H1 (cell line): ENCODE data around the gene PRR35.

Source experiments
- ASH2L ChIP-seq: fragments of 200-600, 300-600 bp; sonication (generic); IDR thresholded peaks from one replicate; pipeline ENCODE4 v1.7.1; 2017; ENCODE audit warnings: low read length
- BCL11A ChIP-seq, 2 experiments: IDR thresholded peaks; one replicate each; pipeline ENCODE4 v1.6.1; 2011; ENCODE audit warnings: low read depth in 2 of 2, low read length in 2 of 2, mild to moderate bottlenecking in 2 of 2
- CBX5 ChIP-seq: fragments of 300-800, 300-1000 bp; sonication (generic); IDR thresholded peaks from 2 replicates; pipeline ENCODE4 v1.7.1; 2016; ENCODE audit warnings: antibody characterized with exemption, low read length, low read depth
- CHD1 ChIP-seq: IDR thresholded peaks from 2 replicates; pipeline ENCODE4 v1.6.1; 2012; ENCODE audit warnings: low read depth, low read length, improper control_type of control experiment
- EGR1 ChIP-seq: IDR thresholded peaks from 2 replicates; pipeline ENCODE4 v1.6.1; 2011; ENCODE audit warnings: low read depth, low read length, borderline replicate concordance
- MAFK ChIP-seq: IDR thresholded peaks from 2 replicates; pipeline ENCODE4 v1.6.1; 2012; ENCODE audit warnings: low read depth, mild to moderate bottlenecking, improper control_type of control experiment, low read length
- NRF1 ChIP-seq: IDR thresholded peaks from 2 replicates; pipeline ENCODE4 v1.6.1; 2011; ENCODE audit warnings: mild to moderate bottlenecking, low read depth, low read length, improper control_type of control experiment
- PHF8 ChIP-seq: fragments of 200-600 bp; sonication (generic); conservative IDR thresholded peaks from 2 replicates; pipeline ENCODE4 v1.7.1; 2012; ENCODE audit warnings: low read depth, mild to moderate bottlenecking, inconsistent platforms, low read length, moderate library complexity
- POLR2A ChIP-seq, 2 experiments: IDR thresholded peaks; 1 replicate in 1 of 2; 2 replicates in 1 of 2; pipeline ENCODE4 v1.6.1; 2011; ENCODE audit warnings: low read depth in 2 of 2, low read length in 2 of 2, mild to moderate bottlenecking in 2 of 2; ENCODE audit errors: control extremely low read depth in 1 of 2
- RFX5 ChIP-seq: IDR thresholded peaks from 2 replicates; pipeline ENCODE4 v1.6.1; 2011; ENCODE audit warnings: low read depth, low read length, improper control_type of control experiment, borderline replicate concordance
- SP1 ChIP-seq: IDR thresholded peaks from 2 replicates; pipeline ENCODE4 v1.6.1; 2011; ENCODE audit warnings: low read depth, low read length
- TEAD4 ChIP-seq: IDR thresholded peaks from 2 replicates; pipeline ENCODE4 v1.6.1; 2012; ENCODE audit warnings: low read depth, low read length, inconsistent platforms, mixed read lengths
- TF ChIP-seq, protein P1 (sequence below), 3 experiments: IDR thresholded peaks; 1 replicate in 2 of 3; 2 replicates in 1 of 3; pipeline versions ENCODE4 v1.5.1 to v1.6.1; 2011; ENCODE audit warnings: low read length in 3 of 3, mild to moderate bottlenecking in 3 of 3, inconsistent platforms in 2 of 3, low read depth in 1 of 3, moderate library complexity in 1 of 3; ENCODE audit not compliant: insufficient read depth in 1 of 3; ENCODE audit errors: control extremely low read depth in 1 of 3
- TF ChIP-seq, protein P2 (sequence below): IDR thresholded peaks from 2 replicates; pipeline ENCODE4 v1.6.1; 2012; ENCODE audit warnings: inconsistent platforms

DNA sequence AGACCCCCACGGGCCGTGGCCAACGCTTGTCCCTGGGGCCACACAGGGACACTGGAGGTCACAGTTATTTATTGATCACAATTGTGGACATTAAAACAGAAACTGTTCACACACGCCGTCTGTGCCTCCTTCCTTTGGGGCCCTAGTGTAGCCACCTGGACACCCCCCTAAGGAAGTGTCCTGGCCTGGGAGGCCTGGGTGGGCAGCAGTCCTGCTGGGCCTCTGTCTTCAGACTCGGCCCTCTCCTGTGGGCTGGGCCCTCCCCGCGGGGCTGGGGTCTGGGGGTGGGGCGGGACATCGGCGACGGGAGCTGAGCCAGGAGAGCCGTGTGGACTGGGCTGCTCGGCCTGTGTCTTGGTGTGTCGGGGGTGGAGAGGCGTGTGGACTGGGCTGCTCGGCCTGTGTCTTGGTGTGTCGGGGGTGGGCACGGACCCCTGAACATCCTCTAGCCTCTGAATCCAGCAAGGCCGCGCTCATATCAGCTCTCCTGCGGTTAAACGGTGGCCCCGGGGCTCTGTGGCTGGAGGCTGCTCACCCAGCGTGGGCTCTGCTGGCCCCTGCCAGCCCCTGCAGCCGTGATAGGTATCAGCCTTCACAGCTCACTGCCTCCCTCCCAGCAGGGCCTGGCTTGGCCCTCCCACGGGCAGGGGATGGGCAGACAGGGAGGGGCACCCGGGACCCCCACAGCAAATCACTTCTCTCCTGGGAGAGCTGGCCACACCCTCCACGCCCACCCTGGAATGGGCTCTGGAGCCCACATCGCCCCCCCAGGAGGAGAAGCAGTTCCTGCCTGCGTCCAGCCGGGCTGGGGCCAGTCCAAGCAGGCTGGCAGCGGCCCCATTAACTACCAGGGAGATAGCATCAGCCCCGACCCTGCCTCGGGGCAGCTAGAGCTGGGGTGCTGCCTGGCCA lies 5.5 kb downstream of the PRR35 start:
- TF ChIP-seq, protein P1, sequence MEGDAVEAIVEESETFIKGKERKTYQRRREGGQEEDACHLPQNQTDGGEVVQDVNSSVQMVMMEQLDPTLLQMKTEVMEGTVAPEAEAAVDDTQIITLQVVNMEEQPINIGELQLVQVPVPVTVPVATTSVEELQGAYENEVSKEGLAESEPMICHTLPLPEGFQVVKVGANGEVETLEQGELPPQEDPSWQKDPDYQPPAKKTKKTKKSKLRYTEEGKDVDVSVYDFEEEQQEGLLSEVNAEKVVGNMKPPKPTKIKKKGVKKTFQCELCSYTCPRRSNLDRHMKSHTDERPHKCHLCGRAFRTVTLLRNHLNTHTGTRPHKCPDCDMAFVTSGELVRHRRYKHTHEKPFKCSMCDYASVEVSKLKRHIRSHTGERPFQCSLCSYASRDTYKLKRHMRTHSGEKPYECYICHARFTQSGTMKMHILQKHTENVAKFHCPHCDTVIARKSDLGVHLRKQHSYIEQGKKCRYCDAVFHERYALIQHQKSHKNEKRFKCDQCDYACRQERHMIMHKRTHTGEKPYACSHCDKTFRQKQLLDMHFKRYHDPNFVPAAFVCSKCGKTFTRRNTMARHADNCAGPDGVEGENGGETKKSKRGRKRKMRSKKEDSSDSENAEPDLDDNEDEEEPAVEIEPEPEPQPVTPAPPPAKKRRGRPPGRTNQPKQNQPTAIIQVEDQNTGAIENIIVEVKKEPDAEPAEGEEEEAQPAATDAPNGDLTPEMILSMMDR (IDR thresholded peaks at IDR 0.05; ENCODE audit: control extremely low read depth in 1 of 3, insufficient read depth in 1 of 3, low read depth in 1 of 3, low read length in 3 of 3), result no peak
- TF ChIP-seq CBX5, result no peak
- TF ChIP-seq EGR1, result no peak
- no peak for TF ChIP-seq ASH2L
- TF ChIP-seq POLR2A (IDR thresholded peaks at IDR 0.05; ENCODE audit: control extremely low read depth in 1 of 2, low read depth in 2 of 2, low read length in 2 of 2), result no peak
- no peak for TF ChIP-seq RFX5
- TF ChIP-seq BCL11A (IDR thresholded peaks at IDR 0.05; ENCODE audit: low read depth in 2 of 2, low read length in 2 of 2), result no peak
- TF ChIP-seq SP1, result no peak
- TF ChIP-seq, protein P2, sequence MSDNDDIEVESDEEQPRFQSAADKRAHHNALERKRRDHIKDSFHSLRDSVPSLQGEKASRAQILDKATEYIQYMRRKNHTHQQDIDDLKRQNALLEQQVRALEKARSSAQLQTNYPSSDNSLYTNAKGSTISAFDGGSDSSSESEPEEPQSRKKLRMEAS, result no peak
- no peak for TF ChIP-seq TEAD4
- no peak for TF ChIP-seq CHD1
- no peak for TF ChIP-seq PHF8
- no peak for TF ChIP-seq NRF1
- no peak for TF ChIP-seq MAFK
